Activated CD8-positive, alpha-beta memory T cell treated with anti-CD3 and anti-CD28 coated beads for 1 hour (primary cell): ENCODE data around the gene TGFB1.

Source experiments
- DNase-seq, 2 donors: peaks; one replicate each; pipeline ENCODE4 v3.0.0-alpha.2; 2020; ENCODE audit warnings: low read depth in 1 of 2; ENCODE audit errors: extremely low read depth in 1 of 2

The TGFB1 gene

GRCh38 chr19:41323023-41323422 lies 30.7 kb downstream of the TGFB1 start:
- DNase-seq, result no peak

- DNase-seq, result no peak
These were observed 31.3 kb downstream of the TGFB1 start for GRCh38 chr19:41322451-41322850.

DNA sequence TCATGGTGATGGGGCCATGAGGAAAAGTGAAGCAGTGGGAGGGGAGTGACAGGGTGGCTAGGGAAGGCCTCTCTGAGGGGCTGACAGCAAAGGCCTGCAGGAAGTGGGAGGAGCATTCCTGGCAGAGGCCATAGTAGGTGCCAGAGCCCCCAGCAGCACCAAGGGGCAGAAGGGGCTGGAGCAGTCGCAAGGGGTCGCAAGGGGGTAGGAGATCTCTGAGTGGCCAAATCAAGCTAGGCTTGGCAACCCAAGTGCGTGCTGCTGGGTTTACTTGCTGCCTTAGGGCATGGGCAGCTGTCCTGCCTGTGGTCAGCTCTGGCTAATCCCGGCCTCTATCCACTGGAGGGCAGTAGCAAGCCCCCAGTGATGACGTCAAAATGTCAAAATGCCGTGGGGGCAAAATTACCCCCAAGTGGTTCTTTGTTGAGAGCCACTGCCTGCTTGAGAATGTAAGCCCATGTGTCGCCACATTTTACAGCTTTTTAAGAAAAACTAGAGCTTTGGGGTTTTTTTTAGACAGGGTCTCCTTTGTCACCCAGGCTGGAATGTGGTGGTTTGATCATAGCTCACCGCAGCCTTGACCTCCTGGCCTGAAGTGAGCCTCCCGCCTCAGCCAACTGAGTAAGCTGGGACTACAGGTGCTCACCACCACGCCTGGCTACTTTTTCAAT lies 32.0 kb downstream of the TGFB1 start:
- no peak for DNase-seq

- no peak for DNase-seq
These were observed 32.5 kb downstream of the TGFB1 start for GRCh38 chr19:41321204-41321599.

- DNase-seq, result no peak
These were observed 33.2 kb downstream of the TGFB1 start for GRCh38 chr19:41320568-41320967.

- DNase-seq, result no peak
These were observed 33.6 kb downstream of the TGFB1 start for GRCh38 chr19:41320185-41320518.

GRCh38 chr19:41319500-41320184 lies 34.1 kb downstream of the TGFB1 start:
- DNase-seq, result no peak

DNA sequence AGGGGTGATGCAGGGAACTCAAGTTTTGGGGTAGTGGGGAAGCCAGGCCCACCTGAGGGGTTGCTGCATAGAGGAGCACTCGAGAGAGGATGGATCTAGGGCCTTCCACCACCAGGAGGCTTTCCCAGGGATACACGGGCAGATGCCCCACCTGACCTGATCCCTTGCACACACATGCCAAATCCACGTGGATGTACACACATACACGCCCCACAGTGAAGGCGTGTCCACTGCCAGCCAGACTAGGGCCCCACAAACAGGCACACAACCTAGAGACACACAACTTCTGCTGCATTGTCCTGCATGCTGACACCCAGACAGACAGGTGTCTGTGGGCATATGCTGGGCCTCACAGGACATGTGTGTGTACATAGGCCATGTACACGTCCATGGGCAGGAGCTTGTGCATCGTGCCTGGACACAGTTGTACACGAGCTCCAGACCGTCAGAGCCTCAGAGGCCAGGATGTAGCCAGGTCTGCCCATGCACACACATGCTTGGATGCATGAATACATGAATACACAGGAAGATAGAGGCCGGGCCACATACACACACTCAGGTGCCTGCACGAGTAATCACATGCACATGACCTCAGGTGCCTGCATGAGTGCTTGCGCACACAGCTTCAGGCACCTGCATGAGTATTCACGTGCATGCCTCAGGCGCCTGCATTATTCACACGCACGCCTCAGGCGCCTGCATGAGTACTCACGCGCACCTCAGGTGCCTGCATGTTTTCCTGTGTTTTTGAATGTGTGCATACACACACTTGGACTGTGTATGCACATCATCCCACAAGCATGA lies 34.8 kb downstream of the TGFB1 start:
- no peak for DNase-seq

GRCh38 chr19:41316306-41316920 lies 37.3 kb downstream of the TGFB1 start:
- DNase-seq, result no peak

DNA sequence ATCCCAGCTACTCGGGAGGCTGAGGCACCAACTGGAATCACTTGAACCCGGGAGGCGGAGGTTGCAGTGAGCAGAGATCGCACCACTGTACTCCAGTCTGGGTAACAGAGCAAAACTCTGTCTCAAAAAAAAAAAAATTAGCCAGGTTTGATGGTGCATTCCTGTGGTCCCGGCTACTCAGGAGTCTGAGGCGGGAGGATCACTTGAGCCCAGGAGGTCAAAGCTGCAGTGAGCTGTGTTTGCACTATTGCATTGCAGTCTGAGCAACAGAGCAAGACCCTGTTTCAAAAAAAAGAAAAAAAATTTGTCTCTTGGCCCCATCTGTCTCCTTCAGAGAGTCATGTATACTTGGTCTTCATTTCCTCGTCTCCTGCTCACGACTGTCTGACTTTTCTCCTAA lies 42.1 kb downstream of the TGFB1 start:
- DNase-seq, result no peak

GRCh38 chr19:41311072-41311471 lies 42.6 kb downstream of the TGFB1 start:
- DNase-seq, result no peak

DNA sequence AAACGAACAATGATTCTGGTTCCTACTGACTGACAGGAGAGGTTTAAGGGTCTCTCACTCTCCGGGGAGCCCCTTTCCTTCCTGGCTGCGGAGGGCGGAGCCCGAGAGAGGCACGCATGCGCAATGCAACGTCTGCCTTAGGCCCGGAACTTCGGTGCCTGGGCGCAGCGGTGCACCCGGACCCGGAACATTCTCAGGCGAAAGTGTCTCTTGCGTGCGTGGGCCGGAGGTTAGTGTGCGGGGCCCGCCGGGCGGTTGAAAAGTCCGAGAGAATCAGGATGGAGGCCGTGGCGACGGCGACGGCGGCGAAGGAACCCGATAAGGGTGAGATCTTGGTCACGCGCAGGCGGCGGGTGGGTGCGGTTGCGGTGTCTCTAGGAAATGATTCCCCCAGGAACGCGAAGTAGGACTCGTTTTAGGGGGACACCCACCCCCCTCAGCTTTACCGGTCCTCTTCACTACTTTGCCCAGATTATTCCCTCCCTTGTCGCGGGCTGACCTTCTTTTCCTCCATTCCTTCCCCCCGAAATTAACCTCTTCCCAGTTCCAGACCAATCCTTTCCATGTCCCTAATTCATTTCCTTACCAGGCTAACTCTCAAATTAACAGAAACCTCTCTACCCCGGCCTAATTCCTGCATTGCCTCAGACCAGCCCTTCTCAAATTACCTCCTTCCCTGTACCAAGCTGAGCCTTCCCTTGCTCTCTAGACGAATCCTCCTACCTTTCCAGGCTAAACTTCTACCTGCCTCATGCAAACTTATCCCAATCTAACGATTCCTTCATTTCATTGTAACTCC lies 43.5 kb downstream of the TGFB1 start, which contains the start of gene CCDC97:
TSS of gene CCDC97 (plus strand) at position 140 of the 799 bp plus-strand sequence. CDS start at position 279, 139 bp downstream.
- peak; percentile 80 to 83 for DNase-seq

DNA sequence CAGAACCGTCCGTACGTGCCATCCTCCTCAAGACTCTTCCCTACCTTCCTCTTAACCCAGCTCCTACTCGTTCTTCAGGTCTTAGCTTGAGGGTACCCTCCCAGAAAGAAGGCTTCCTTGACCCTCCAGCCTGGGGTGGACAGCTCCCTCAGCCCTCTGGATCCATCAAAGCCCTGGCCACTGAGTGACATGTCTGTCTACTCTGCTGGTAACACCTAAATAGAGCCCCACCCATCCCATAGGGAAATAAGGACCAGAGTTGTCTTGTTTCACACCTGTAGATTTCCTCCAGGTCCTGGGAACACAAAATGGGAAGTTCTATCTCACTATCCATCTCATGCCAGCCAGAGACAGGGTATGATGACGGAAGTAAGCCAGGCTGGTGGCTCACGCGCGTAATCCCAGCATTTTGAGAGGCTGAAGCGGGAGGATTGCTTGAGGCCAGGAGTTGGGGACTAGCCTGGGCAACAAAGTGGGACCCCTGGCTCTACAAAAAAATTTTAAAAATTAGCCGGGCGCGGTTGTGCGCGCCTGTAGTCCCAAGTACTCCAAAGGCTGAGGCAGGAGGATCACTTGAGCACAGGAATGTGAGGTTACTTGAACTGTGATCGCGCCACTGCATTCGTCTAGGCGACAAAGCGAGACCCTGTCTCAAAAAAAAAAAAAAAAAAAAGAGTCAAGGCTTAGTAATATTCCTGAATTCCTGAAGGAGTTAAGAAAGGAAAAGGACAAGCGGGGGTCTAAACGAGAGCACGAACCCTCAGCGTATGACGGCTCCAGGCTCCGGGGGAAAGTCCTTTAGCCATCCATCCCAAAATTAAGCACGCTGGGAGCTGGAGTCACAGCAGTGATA lies 44.3 kb downstream of the TGFB1 start:
- no peak for DNase-seq

- peak; percentile 91 to 93 for DNase-seq
These were observed 45.1 kb downstream of the TGFB1 start for GRCh38 chr19:41308450-41309179.

GRCh38 chr19:41307954-41308449 lies 45.7 kb downstream of the TGFB1 start:
- no peak for DNase-seq

- DNase-seq, result no peak
These were observed 46.4 kb downstream of the TGFB1 start for GRCh38 chr19:41307090-41307875.

- DNase-seq, result no peak
These were observed 47.6 kb downstream of the TGFB1 start for GRCh38 chr19:41305927-41306793.
